Endothelial cell of hepatic sinusoid (primary cell): ENCODE results near the gene OR51I1.

Experiments used
- in situ Hi-C: cut with HindIII; loops from 2 replicates; pipeline ENCODE4 v1.10.0; 2017; ENCODE audit warnings: low sequenced_read_pairs

Gene OR51I1

GRCh38 chr11:5441414-5441813 is at the start of gene OR51I1:
OR51I1 (minus strand) TSS chr11:5441514; CDS start chr11:5441514, 0 bp downstream.
- in situ Hi-C loops = no loop called here

- in situ Hi-C loops = no loop called here
Measured at GRCh38 chr11:5489576-5490357, 48.5 kb upstream of the OR51I1 start.

- in situ Hi-C loops = no loop called here
Measured at GRCh38 chr11:5488798-5489399, 47.6 kb upstream of the OR51I1 start.

GRCh38 chr11:5488385-5488784 is 47.1 kb upstream of the OR51I1 start, which contains the start of gene OR52D1:
OR52D1 (plus strand) TSS chr11:5488685; CDS start chr11:5488707, 22 bp downstream.
- in situ Hi-C loops = no loop called here

GRCh38 chr11:5486421-5486820 is 45.1 kb upstream of the OR51I1 start:
- in situ Hi-C loops = no loop called here

GRCh38 chr11:5486003-5486402 is 44.7 kb upstream of the OR51I1 start:
- in situ Hi-C loops = no loop called here

- in situ Hi-C loops = no loop called here
Measured at GRCh38 chr11:5476186-5476819, 35.0 kb upstream of the OR51I1 start.

- in situ Hi-C loops = no loop called here
Measured at GRCh38 chr11:5473921-5474320, 32.6 kb upstream of the OR51I1 start.

- in situ Hi-C loops = no loop called here
Measured at GRCh38 chr11:5467527-5467926, 26.2 kb upstream of the OR51I1 start.

- in situ Hi-C loops = no loop called here
Measured at GRCh38 chr11:5460983-5461621, 19.8 kb upstream of the OR51I1 start.

GRCh38 chr11:5449432-5449831 is 8.1 kb upstream of the OR51I1 start:
- in situ Hi-C loops = no loop called here

GRCh38 chr11:5449023-5449422 is 7.7 kb upstream of the OR51I1 start, which contains the start of gene OR51I2:
OR51I2 (plus strand) TSS chr11:5449323; CDS start chr11:5453489, 4,166 bp downstream.
- in situ Hi-C loops = no loop called here

GRCh38 chr11:5443835-5444393 is 2.6 kb upstream of the OR51I1 start:
- in situ Hi-C loops = no loop called here

- in situ Hi-C loops = no loop called here
Measured at GRCh38 chr11:5423131-5423530, 18.2 kb downstream of the OR51I1 start.

GRCh38 chr11:5421811-5422210 is 19.5 kb downstream of the OR51I1 start, which contains the start of gene OR51Q1:
OR51Q1 (plus strand) TSS chr11:5422111; CDS start chr11:5422201, 90 bp downstream.
- in situ Hi-C loops = no loop called here

- in situ Hi-C loops = no loop called here
Measured at GRCh38 chr11:5420993-5421392, 20.3 kb downstream of the OR51I1 start.

GRCh38 chr11:5405173-5405572 is 36.1 kb downstream of the OR51I1 start:
- in situ Hi-C loops = no loop called here

- in situ Hi-C loops = no loop called here
Measured at GRCh38 chr11:5398936-5399335, 42.4 kb downstream of the OR51I1 start.

- in situ Hi-C loops = no loop called here
Measured at GRCh38 chr11:5394091-5394490, 47.2 kb downstream of the OR51I1 start.
